ENCODE measurements around the gene GALNT17. TPM values are rescaled to one million over a fixed set of nuclear protein-coding genes. Genes with fewer than 3 reads are reported as not detected.

GALNT17 gene
- total RNA-seq, 1 experiment from 2014 or later = not detected

DNA sequence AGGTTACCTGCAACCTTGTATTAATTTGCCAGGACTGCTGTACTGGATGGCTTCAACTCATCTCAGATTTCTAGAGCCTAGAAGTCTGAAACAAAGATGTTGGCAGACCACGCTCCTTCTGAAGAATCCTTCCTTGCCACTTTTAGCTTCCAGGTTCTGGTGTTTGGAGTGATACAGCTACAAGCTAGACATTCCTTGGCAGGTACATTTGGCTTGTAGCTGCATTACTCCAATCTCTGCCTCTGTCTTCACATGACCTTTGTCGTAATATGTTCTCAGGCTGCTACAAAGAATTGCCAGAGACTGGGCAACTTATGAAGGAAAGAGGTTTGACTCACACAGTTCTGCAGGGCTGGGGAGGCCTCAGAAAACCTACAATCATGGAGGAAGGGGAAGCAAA, 146.3 kb downstream of the GALNT17 start:
- H3K4me3 Mint-ChIP-seq (ENCODE audit: unreplicated experiment) = no peak overlapping the region
- no peaks in the 10 kb centered on the region for H3K4me1 Mint-ChIP-seq (ENCODE audit: insufficient read depth, unreplicated experiment)
- H3K27me3 Mint-ChIP-seq (ENCODE audit: insufficient read depth, unreplicated experiment) = no peaks in the 10 kb centered on the region
- no peak overlapping the region for H3K27ac Mint-ChIP-seq (ENCODE audit: low read depth, unreplicated experiment)
- ChIA-PET CTCF (interaction anchor here (0.6 kb wide), 1 partner anchor 1984 kb away, joined by 3 read pairs; no protein-coding TSS in a partner anchor), POLR2A (no interaction called here)
- TF ChIP-seq, protein P1, sequence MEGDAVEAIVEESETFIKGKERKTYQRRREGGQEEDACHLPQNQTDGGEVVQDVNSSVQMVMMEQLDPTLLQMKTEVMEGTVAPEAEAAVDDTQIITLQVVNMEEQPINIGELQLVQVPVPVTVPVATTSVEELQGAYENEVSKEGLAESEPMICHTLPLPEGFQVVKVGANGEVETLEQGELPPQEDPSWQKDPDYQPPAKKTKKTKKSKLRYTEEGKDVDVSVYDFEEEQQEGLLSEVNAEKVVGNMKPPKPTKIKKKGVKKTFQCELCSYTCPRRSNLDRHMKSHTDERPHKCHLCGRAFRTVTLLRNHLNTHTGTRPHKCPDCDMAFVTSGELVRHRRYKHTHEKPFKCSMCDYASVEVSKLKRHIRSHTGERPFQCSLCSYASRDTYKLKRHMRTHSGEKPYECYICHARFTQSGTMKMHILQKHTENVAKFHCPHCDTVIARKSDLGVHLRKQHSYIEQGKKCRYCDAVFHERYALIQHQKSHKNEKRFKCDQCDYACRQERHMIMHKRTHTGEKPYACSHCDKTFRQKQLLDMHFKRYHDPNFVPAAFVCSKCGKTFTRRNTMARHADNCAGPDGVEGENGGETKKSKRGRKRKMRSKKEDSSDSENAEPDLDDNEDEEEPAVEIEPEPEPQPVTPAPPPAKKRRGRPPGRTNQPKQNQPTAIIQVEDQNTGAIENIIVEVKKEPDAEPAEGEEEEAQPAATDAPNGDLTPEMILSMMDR (IDR thresholded peaks at IDR 0.05; ENCODE audit: unreplicated experiment) = no peak
- intact Hi-C loops (cut with micrococcal nuclease) = no loop called here
- DNase-seq (ENCODE audit: unreplicated experiment) = no peak
- no peaks in the 10 kb centered on the region for H3K36me3 Mint-ChIP-seq (ENCODE audit: insufficient read depth, unreplicated experiment)
- no TSS peak for BruUV-seq (replicated peaks)
- H3K9me3 Mint-ChIP-seq (ENCODE audit: unreplicated experiment) = peaks cover 34% of the 10 kb centered on the region

DNA sequence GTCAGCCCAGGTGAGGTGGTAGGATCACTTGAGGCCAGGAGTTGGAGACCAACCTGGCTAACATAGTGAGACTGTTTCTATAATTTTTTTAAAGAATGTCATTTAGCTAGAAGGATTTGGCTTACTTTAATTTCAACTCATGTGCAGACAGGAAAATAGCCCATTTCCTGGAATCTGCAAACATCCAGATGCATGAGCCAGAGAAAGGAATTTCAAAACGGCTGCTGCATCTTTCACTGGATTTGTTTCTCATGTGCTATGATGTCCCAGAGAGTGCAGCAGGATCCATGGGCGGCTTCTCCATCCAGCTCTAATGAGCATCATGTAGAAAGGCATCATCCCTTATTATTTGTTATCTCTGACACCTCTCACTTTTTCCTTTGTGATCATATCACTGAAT, 149.3 kb downstream of the GALNT17 start:
- no peaks in the 10 kb centered on the region for H3K36me3 Mint-ChIP-seq (ENCODE audit: insufficient read depth, unreplicated experiment)
- CTCF ChIA-PET = interaction anchor here (0.6 kb wide), 1 partner anchor 58 kb away, joined by 4 read pairs; no protein-coding TSS in a partner anchor
- DNase-seq (ENCODE audit: unreplicated experiment) = no peak
- TF ChIP-seq, protein P1 (IDR thresholded peaks at IDR 0.05; ENCODE audit: unreplicated experiment) = no peak
- H3K4me1 Mint-ChIP-seq (ENCODE audit: insufficient read depth, unreplicated experiment) = no peaks in the 10 kb centered on the region
- no peak overlapping the region for H3K27ac Mint-ChIP-seq (ENCODE audit: low read depth, unreplicated experiment)
- H3K9me3 Mint-ChIP-seq (ENCODE audit: unreplicated experiment) = peaks cover 42% of the 10 kb centered on the region
- H3K27me3 Mint-ChIP-seq (ENCODE audit: insufficient read depth, unreplicated experiment) = no peaks in the 10 kb centered on the region
- POLR2A ChIA-PET = no interaction called here
- BruUV-seq (replicated peaks) = no TSS peak
- no peak overlapping the region for H3K4me3 Mint-ChIP-seq (ENCODE audit: unreplicated experiment)
- intact Hi-C loops (cut with micrococcal nuclease) = no loop called here

DNA sequence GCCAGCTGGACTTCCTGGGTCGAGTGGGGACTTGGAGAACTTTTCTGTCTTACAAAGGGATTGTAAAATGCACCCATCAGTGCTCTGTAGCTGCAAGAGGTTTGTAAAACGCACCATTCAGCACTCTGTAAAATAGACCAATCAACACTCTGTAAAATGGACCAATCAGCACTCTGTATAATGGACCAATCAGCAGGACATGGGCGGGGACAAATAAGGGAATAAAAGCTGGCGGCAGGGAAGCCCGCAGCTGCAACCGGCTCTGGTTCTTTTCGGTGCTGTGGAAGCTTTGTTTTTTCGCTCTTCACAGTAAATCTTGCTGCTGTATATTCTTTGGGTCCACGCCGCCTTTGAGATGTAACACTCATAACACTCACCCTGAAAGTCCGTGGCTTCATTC, 151.9 kb downstream of the GALNT17 start:
- POLR2A ChIA-PET = no interaction called here
- TF ChIP-seq, protein P1 (IDR thresholded peaks at IDR 0.05; ENCODE audit: unreplicated experiment) = no peak
- Mint-ChIP-seq H3K9me3 (ENCODE audit: unreplicated experiment) (peaks cover 32% of the 10 kb centered on the region), H3K27me3 (ENCODE audit: insufficient read depth, unreplicated experiment) (no peaks in the 10 kb centered on the region), H3K4me3 (ENCODE audit: unreplicated experiment) (no peak overlapping the region), H3K4me1 (ENCODE audit: insufficient read depth, unreplicated experiment) (no peaks in the 10 kb centered on the region), H3K27ac (ENCODE audit: low read depth, unreplicated experiment) (no peak overlapping the region), H3K36me3 (ENCODE audit: insufficient read depth, unreplicated experiment) (no peaks in the 10 kb centered on the region)
- DNase-seq (ENCODE audit: unreplicated experiment) = no peak
- CTCF ChIA-PET = interaction anchor here (0.6 kb wide), 1 partner anchor 458 kb away, joined by 4 read pairs; no protein-coding TSS in a partner anchor
- intact Hi-C loops (cut with micrococcal nuclease) = no loop called here
- no TSS peak for BruUV-seq (replicated peaks)

DNA sequence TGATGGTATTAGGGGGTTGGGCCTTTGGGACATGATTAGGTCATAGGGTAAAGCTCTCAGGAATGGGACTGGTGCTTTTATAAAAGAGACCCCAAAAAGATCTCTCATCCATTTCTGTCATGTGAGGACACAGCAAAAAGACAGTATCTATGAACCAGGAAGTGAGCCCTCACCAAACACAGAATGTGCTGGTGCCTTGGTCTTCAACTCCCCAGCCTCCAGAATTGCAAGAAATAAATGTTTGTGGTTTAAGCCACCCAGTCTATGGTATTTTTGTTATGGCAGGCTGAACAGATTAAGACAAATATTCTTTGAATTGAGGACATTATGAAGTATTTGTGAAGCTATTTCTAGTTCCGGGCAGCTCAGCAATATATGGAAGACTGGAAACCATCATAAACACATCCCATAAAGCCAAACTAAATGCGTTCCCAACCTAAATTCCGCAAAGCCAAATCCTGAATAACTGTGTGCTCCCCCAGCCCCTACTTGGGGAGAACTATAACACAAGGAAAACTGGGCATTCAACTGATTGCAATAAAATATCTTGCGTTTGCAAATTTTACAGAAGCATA, 153.7 kb downstream of the GALNT17 start:
- intact Hi-C loops (cut with micrococcal nuclease) = no loop called here
- no peak overlapping the region for H3K27ac Mint-ChIP-seq (ENCODE audit: low read depth, unreplicated experiment)
- no TSS peak for BruUV-seq (replicated peaks)
- no peaks in the 10 kb centered on the region for H3K27me3 Mint-ChIP-seq (ENCODE audit: insufficient read depth, unreplicated experiment)
- H3K4me3 Mint-ChIP-seq (ENCODE audit: unreplicated experiment) = no peak overlapping the region
- H3K4me1 Mint-ChIP-seq (ENCODE audit: insufficient read depth, unreplicated experiment) = no peaks in the 10 kb centered on the region
- TF ChIP-seq, protein P1 (IDR thresholded peaks at IDR 0.05; ENCODE audit: unreplicated experiment) = no peak
- CTCF ChIA-PET = interaction anchor here (1.1 kb wide), 1 partner anchor 432 kb away, joined by 4 read pairs; no protein-coding TSS in a partner anchor
- peaks cover 13% of the 10 kb centered on the region for H3K9me3 Mint-ChIP-seq (ENCODE audit: unreplicated experiment)
- no peak for DNase-seq (ENCODE audit: unreplicated experiment)
- H3K36me3 Mint-ChIP-seq (ENCODE audit: insufficient read depth, unreplicated experiment) = no peaks in the 10 kb centered on the region
- POLR2A ChIA-PET = no interaction called here

All from MCF 10A (cell line).